Epithelial cell of prostate (primary cell): ENCODE data around the gene PGR.

Experiments used
- DNase-seq: peaks from one replicate; pipeline ENCODE4 v3.0.0-alpha.2; 2011; ENCODE audit warnings: low read depth, low spot score
- H3K27ac ChIP-seq: fragments of 450-650 bp; 2 replicates; pipeline ENCODE4 v1.5.1; 2017; ENCODE audit warnings: mild to moderate bottlenecking

PGR gene

GRCh38 chr11:101129203-101129943 is at the start of gene PGR:
Gene PGR, minus strand, starts transcription at chr11:101129813. Its CDS starts 743 bp downstream, at chr11:101129070.
- H3K27ac ChIP-seq, result no peak within 1 kb of the TSS

GRCh38 chr11:101176381-101176780 is 46.8 kb upstream of the PGR start:
- DNase-seq, result no peak

More at GRCh38 chr11:101129203-101129943, at the start of gene PGR:
- no peak for DNase-seq

GRCh38 chr11:101169944-101170343 is 40.3 kb upstream of the PGR start:
- H3K27ac ChIP-seq, result no peak overlapping the region
- no peak for DNase-seq

More at GRCh38 chr11:101176381-101176780, 46.8 kb upstream of the PGR start:
- H3K27ac ChIP-seq, result no peak overlapping the region

- no peak for DNase-seq
- H3K27ac ChIP-seq, result no peak overlapping the region
Measured at GRCh38 chr11:101166038-101166437, 36.4 kb upstream of the PGR start.

GRCh38 chr11:101158119-101158518 is 28.5 kb upstream of the PGR start:
- no peak for DNase-seq
- no peak overlapping the region for H3K27ac ChIP-seq

GRCh38 chr11:101138245-101138930 is 8.8 kb upstream of the PGR start:
- no peak for DNase-seq
- H3K27ac ChIP-seq, result no peak overlapping the region

GRCh38 chr11:101133190-101133589 is 3.6 kb upstream of the PGR start:
- H3K27ac ChIP-seq, result no peak overlapping the region
- DNase-seq, result no peak

- no peak for DNase-seq
- H3K27ac ChIP-seq, result no peak overlapping the region
Measured at GRCh38 chr11:101128571-101129202, 926 bp downstream of the PGR start.

GRCh38 chr11:101127699-101128570 is 1.7 kb downstream of the PGR start:
- no peak overlapping the region for H3K27ac ChIP-seq
- no peak for DNase-seq

- H3K27ac ChIP-seq, result no peak overlapping the region
- DNase-seq, result no peak
Measured at GRCh38 chr11:101127197-101127698, 2.4 kb downstream of the PGR start.

GRCh38 chr11:101126551-101127196 is 2.9 kb downstream of the PGR start:
- DNase-seq, result no peak
- H3K27ac ChIP-seq, result no peak overlapping the region

- H3K27ac ChIP-seq, result no peak overlapping the region
Measured at GRCh38 chr11:101115671-101116160, 13.9 kb downstream of the PGR start.

GRCh38 chr11:101113540-101113939 is 16.1 kb downstream of the PGR start:
- no peak overlapping the region for H3K27ac ChIP-seq
- DNase-seq, result no peak

More at GRCh38 chr11:101115671-101116160, 13.9 kb downstream of the PGR start:
- DNase-seq, result no peak

GRCh38 chr11:101104716-101105115 is 24.9 kb downstream of the PGR start:
- DNase-seq, result no peak
- no peak overlapping the region for H3K27ac ChIP-seq

- DNase-seq, result no peak
- no peak overlapping the region for H3K27ac ChIP-seq
Measured at GRCh38 chr11:101103433-101103832, 26.2 kb downstream of the PGR start.

GRCh38 chr11:101100601-101101000 is 29.0 kb downstream of the PGR start:
- DNase-seq, result no peak
- H3K27ac ChIP-seq, result no peak overlapping the region

- H3K27ac ChIP-seq, result no peak overlapping the region
- DNase-seq, result no peak
Measured at GRCh38 chr11:101096036-101096704, 33.4 kb downstream of the PGR start.

GRCh38 chr11:101091781-101092180 is 37.8 kb downstream of the PGR start:
- H3K27ac ChIP-seq, result no peak overlapping the region
- DNase-seq, result peak; percentile 12
